Measurements from ENCODE around the gene NUAK2. TPM values are rescaled to one million over a fixed set of nuclear protein-coding genes. Genes with fewer than 3 reads are reported as not detected.
A peak's percentile ranks its signal among the peaks of the same experiment; 100 is the strongest.
"Not testable (repeated sequence)": the region's sequence is repeated elsewhere in the genome, so short reads cannot be mapped to it uniquely, and the experiment has no call there.

The NUAK2 gene
- total RNA-seq, 6 experiments from 2014 or later = 6.3 to 8.2 (median 7.3) TPM

DNA sequence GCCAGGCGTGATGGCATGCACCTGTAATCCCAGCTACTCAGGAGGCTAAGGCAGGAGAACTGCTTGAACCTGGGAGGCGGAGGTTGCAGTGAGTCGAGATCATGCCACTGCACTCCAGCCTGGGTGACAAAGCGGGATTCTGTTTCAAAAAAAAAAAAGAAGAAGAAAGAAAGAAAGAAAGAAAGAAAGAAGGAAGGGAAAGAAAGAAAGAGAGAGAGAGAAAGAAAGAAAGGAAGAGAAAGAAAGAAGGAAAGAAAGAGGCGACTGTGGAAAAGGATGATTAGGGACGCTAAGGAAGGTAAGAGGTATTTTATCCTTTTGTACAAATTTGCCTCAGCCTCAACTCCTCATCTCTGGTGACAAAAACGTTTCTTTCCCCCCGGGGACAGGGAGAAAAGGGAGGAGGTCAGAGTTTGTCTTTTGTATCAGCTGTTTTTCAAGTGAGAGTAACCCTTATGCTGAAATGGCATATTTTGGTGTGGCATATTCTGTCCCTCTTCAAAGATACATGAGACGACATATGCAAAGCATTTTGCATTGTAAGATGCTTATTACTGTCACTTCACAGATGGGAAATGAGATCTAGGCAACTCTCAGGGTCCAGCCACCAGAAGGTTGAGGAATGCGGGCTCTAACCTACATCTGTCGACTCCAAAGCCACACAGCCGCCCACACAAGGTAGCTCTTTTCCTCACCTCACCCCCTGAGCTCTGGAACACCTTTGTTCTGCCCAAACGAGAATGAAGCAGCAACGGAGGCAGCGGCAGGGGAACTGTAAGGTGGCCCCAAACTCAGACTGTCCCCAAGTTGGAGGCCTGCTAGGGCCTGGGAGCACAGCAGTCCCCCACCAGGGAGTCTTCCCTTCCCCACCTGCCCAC is 38.0 kb downstream of the NUAK2 start:
- Mint-ChIP-seq H3K9me3 (no peaks in the 10 kb centered on the region), H3K4me3 (no peak overlapping the region), H3K36me3 (ENCODE audit: low read depth) (no peaks in the 10 kb centered on the region), H3K4me1 (ENCODE audit: low read depth) (peaks cover 64% of the 10 kb centered on the region), H3K27ac (peak overlapping the region; percentile 95), H3K27me3 (ENCODE audit: insufficient read depth) (peaks cover 1% of the 10 kb centered on the region; the same call in 1 of the 2 replicates)
- no peak for TF ChIP-seq CTCF (IDR thresholded peaks at IDR 0.05)
- DNase-seq = no peak

GRCh38 chr1:205280666-205281395 is 40.7 kb downstream of the NUAK2 start:
- not testable (repeated sequence) for H3K36me3 Mint-ChIP-seq (ENCODE audit: low read depth); H3K27ac Mint-ChIP-seq; H3K27me3 Mint-ChIP-seq (ENCODE audit: insufficient read depth)

GRCh38 chr1:205279986-205280385 is 41.6 kb downstream of the NUAK2 start:
- peaks cover 5% of the 10 kb centered on the region; the same call in 1 of the 2 replicates for H3K27me3 Mint-ChIP-seq (ENCODE audit: insufficient read depth)
- no peaks in the 10 kb centered on the region for H3K9me3 Mint-ChIP-seq
- TF ChIP-seq CTCF (IDR thresholded peaks at IDR 0.05) = no peak
- no peak overlapping the region for H3K4me3 Mint-ChIP-seq
- no peaks in the 10 kb centered on the region for H3K36me3 Mint-ChIP-seq (ENCODE audit: low read depth)
- no peak overlapping the region for H3K27ac Mint-ChIP-seq
- no peak for DNase-seq
- peaks cover 29% of the 10 kb centered on the region for H3K4me1 Mint-ChIP-seq (ENCODE audit: low read depth)

More at GRCh38 chr1:205280666-205281395, 40.7 kb downstream of the NUAK2 start:
- not testable (repeated sequence) for DNase-seq, H3K4me3 Mint-ChIP-seq, H3K9me3 Mint-ChIP-seq
- peaks cover 37% of the 10 kb centered on the region for H3K4me1 Mint-ChIP-seq (ENCODE audit: low read depth)

- no peak for TF ChIP-seq CTCF (IDR thresholded peaks at IDR 0.05)
- Mint-ChIP-seq H3K9me3 (no peaks in the 10 kb centered on the region), H3K27ac (no peak overlapping the region), H3K27me3 (ENCODE audit: insufficient read depth) (peaks cover 5% of the 10 kb centered on the region; the same call in 1 of the 2 replicates), H3K4me3 (no peak overlapping the region), H3K36me3 (ENCODE audit: low read depth) (no peaks in the 10 kb centered on the region), H3K4me1 (ENCODE audit: low read depth) (peaks cover 3% of the 10 kb centered on the region)
- DNase-seq = no peak
Observed at GRCh38 chr1:205276689-205277065, 44.9 kb downstream of the NUAK2 start.

- no peaks in the 10 kb centered on the region for H3K9me3 Mint-ChIP-seq
- peaks cover under 1% of the 10 kb centered on the region; the same call in 1 of the 2 replicates for H3K36me3 Mint-ChIP-seq (ENCODE audit: low read depth)
- H3K4me1 Mint-ChIP-seq (ENCODE audit: low read depth) = peaks cover 9% of the 10 kb centered on the region
- H3K27ac Mint-ChIP-seq = no peak overlapping the region
- DNase-seq = no peak
- TF ChIP-seq CTCF (IDR thresholded peaks at IDR 0.05) = no peak
- H3K4me3 Mint-ChIP-seq = no peak overlapping the region
- H3K27me3 Mint-ChIP-seq (ENCODE audit: insufficient read depth) = peaks cover 5% of the 10 kb centered on the region; the same call in 1 of the 2 replicates
Observed at GRCh38 chr1:205275916-205276688, 45.4 kb downstream of the NUAK2 start.
